Renal cortex interstitium (tissue), 11 donors: Measurements from ENCODE around the gene MAEL. TPM values are rescaled to one million over a fixed set of nuclear protein-coding genes. Genes with fewer than 3 reads are reported as not detected.

Experiments
- DNase-seq, 11 donors: peaks; one replicate each; pipeline ENCODE4 v3.0.0-alpha.2; 2013; ENCODE audit warnings: low read depth in 9 of 11, low spot score in 4 of 11; ENCODE audit errors: extremely low read depth in 1 of 11
- polyA plus RNA-seq, 3 donors: library from polyadenylated mRNA; unstranded; fragments of 120-200 nt; gene quantifications; one replicate each; pipeline ENCODE4 v1.2.1, GENCODE V29; 2013; ENCODE audit not compliant: insufficient read length in 3 of 3

Gene MAEL
- polyA plus RNA-seq, 3 donors, result 1.4 to 3.3 (median 2.2) TPM

DNA sequence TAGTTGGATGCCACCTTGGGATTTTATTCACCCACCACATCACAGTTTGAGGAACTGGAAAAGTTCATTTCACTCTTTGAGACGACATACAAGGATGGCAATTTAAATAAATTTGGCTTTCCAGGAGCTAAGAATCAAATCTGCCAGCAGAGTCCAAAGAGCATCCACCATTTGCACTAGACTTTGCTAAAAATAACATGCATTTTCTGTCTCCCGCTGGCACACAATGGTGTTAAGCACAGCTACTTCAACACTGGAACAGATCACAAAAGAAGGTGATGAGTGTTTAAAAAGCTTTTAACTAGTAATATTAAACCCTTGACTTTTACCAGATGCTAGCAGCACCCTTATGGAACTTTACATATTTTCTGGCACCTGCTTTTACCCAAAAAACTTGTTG lies 44.6 kb downstream of the MAEL start:
- DNase-seq, result no peak

DNA sequence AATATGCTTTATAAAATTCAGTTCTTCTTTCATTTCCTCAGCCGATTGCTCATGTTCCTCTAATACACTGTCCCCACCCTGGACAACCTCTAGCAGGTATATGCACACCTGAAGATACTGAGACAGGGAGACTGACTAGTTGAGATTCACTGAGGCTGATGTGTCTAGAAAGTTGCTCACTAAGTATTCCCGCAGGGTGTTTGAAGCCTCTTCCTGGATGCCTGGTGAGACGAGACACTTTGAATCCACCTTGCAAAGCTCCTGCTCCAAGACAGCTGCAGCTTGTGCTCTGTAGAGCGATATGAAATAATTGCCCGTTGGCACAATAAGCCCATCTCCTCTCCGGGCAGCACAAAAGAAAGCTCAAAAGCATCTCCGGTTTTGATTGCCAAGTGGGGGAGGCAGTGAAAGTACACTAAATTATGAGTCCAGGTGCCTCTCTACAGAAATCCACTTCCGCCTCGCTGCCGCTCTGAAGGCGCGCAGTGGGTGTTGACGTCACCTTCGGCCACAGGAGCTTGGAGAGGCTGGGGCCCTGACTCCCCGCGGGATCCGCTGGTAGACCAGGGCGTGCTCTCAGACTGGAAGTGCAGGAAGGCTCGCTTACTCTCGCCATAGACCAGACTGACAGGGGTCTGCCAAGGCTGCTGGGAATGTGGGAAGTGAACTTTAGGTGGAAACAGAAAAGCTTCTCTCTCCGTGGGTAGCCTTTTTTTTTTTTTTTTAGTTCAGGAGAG lies 54.8 kb downstream of the MAEL start:
- peak in 8 of 11 donors; percentile 50 to 70 (median 66) for DNase-seq

DNA sequence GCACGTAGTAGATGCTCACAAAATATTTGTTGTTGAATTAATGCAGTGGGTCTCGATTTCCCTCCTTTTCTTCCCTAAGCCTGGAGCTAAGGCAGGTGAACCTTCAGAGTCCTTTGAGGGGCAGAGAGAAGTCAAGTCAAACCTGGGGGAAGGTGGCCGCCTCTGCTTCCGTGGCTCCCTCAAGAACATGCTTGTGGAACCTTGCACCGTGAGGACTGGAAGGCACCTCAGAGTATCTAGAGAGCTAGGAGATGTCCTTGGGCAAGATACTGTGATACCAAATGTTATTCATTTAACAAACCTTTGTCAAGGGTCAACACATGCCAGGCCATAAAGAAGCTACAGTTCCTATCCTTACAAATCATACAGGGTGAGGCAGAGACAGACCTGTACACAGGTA lies 62.8 kb downstream of the MAEL start:
- no peak for DNase-seq

DNA sequence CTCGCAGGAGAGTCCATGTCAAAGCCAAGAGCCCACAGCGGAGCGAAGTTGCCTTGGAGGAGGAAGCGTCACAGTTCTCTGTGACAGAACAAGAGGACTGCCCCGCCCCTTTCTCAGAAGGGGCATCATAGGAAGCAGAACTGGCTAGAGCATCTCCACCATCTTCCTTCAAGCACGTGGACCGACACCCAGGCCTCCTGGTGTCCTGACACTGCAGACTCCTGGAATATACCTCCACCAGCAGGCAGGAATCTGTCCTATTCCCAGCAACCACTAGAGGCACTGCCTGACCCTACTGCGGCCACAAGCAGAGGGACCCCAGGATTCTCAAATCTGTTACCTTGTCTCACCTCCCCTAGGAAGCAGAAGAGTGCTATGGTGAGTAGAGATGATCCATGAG lies 63.3 kb downstream of the MAEL start:
- DNase-seq, result no peak

DNA sequence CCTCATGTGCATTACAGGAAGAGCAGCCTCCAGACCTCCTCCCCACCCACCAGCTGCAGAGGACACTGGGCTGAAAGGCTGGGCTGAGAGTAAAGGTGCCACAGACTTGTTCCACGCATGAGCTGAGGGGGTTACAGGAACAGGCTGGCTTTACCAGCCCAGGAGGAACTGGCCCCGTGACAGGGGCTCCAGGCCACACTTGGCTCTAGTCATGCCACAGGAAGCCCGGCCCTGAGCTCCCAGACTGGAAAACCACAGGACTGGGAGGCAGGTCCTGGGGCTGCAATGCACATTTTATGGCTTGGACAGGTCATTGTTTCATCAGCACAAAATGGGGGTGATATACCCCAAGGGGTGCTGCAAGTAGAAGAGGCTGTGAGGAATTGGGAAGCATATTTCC lies 65.5 kb downstream of the MAEL start:
- DNase-seq, result no peak

DNA sequence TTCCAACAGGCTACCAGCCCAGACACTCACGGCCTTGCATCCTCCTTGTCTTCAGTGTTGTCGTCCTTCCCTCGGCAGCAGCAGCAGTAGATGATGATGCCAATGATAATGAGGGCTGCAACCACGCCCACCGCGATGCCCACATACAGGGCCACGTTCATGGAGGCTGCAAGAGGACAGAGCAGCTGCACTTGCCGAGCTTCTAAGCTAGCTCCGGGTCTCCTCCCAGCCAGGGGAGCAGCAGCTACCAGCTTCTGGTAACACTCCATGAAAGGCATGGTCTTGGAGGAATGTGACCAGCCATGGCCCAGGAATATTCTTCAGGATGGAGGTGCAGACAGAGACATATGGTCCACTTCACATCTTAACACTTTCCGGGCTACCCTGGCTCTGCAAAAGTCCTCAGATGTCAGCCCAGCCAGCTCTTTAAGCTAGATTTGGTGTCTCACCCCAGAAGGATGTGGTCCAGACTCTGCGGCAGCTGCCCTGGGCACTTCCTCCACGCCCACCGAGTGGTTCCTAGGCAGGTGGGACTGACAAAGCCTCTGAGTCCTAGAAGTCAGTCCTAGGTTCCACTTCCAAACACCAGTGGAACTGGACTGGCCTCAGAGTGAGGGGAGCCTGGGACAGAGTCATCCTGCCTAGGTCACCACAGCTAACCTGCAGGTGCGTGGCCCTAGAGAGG lies 66.0 kb downstream of the MAEL start:
- no peak for DNase-seq

DNA sequence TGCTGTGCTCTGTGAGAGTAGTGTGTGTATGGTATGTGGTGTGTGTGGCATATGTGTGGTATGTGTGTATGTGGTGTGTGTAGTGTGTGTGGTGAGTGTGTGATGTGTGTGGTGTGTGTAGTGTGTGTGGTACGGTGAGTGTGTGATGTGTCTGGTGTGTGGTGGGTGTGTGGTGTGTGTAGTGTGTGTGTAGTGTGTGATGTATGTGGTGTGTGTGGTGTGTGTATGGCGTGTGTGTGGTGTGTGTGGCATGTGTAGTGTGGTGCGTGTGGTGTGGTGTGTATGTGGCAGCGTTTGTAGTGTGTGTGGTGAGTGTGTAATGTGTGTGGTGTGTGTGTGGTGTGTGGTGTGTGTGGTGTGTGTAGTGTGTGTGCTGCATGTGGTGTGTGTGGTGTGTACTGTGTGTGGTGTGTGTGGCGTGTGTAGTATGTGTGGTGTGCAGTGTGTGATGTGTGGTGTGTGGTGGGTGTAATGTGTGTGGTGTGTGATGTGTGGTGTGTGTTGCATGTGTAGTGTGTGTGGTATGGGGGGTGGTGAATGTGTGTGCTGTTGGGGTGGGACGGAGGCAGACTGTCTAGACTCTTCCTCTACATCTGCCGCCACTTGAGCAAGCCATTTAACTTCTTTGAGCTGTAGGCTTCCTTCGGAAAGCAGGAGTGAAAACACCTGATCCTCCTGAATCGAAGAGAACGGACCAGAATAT lies 67.6 kb downstream of the MAEL start:
- no peak for DNase-seq

DNA sequence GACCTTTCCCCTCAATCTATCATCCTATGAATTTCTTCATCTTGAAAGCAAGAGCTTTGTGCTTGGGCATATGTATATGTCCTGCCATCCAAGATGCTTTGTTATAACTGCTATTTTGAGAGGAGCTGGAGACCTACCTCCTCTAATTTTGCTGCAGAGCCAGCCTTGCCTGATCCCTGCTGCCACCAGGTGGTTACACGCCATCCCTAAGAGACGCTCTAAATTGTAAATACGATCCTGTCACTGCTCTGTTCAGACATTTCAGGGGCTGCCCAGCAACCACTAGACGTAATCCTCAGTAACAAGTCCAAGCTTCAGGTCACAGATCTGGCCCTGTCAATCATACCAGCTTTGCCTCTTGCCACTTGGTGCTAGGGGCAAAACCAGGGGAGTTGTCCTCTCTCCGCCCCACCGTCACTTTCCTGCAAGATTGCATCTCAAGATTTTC lies 68.2 kb downstream of the MAEL start:
- peak in 6 of 11 donors; percentile 28 to 52 (median 42) for DNase-seq

DNA sequence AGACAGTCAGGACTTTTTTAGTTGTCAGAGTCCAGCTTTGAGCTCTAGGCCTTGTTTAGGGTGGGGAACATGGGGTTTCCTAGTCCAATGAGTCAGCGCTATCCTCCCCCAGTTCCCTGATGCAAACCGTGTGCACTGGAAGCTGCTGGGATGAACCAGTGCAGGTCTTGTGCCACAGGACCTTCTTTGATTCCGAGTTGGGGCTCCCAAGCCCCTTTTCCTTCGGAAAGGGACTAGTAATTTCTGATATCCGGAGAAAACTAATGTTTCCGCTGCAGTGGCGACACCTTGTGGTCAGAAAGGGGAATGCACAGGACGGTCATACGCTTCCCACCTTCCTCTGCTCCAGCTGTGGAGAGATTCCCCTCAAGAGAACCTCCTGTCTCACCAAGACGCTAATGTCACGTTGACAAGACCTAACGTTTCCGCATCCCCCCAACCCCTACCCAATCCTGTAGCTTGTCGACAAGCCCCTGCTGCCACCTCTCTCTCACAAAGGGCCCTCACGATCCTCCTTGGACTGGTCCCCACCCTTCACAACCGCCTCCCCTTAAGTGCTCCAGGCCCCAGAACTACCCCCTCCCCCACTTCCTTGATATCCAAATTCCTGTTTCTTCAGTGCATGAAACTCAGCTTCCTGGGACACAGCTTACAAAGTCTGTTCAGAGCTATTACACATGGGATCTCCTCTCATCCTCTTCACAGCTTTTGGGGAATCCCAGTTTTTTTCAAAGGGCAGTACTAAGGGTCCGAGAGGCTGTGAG lies 70.1 kb downstream of the MAEL start:
- DNase-seq, result peak in 8 of 11 donors; percentile 44 to 78 (median 61)

DNA sequence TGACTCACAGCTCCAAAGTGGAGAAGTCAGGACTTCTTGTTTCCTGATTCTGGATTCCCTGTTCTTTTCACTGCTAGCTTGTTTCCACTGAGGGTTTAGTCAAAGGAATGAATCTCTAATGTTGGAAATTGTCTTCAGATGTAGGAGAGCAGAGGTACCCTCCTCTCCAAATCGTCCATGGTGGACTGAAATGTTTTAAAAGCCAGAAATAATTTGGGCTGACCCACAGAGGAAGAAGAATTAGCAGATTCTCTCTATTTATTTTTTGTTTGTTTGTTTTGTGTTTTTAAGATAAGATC lies 70.7 kb downstream of the MAEL start:
- no peak for DNase-seq

DNA sequence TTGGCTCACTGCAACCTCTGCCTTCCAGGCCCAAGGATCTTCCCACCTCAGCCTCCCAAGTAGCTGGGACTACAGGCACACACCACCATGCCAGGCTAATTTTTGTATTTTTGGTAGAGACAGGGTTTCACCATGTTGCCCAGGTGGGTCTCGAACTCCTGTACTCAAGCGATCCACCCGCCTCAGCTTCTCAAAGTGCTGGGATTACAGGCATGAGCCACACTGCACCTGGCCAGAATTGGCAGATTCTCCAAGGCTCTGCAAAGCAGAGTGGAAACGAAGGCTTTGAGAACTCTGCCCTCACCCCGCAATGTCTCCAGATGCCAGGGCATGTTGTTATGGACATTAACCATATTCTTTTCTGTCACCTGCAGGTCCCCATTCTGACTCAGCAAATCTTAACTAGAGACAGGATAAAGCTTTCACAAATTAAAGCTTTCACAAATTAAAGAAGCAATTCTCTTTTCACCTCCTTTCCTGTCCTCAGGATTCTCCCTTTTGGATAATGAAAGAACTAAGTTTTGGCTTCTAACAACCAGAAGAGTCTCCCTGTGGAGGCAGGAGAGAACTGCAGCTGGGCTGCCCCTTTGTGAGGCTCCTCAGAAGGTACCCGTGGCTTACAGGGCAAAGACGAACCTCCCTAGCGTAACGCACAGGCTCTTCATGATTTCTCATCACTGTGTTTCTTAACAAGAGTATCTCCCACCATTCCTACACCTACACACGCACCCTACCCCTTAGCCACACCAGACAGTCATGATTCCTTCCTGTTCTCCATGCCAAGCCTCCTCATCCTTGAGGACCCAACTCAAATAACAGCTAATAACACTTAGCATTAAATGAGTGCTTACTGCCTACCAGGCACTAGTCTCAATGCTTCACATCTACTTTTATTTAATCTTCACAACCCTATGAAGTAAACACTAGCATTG lies 71.3 kb downstream of the MAEL start:
- DNase-seq, result no peak

DNA sequence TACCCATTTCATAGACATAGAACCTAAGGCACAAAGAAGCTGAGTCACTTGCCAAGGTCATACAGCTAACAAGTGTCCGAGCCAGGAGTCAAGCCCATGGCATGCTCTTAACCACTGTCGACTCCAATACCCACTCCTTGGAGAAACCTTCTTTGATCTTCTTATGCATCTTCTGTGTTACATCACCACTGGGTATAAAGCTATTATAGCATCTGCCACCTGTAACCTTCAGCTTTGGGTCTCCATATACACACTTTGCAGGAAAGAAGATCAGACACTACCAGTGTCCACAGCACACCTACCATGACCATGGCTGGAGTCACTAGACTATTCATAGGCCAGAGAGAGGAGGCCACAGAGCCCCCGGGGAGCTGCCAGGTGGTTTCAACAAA lies 72.0 kb downstream of the MAEL start:
- DNase-seq, result no peak

DNA sequence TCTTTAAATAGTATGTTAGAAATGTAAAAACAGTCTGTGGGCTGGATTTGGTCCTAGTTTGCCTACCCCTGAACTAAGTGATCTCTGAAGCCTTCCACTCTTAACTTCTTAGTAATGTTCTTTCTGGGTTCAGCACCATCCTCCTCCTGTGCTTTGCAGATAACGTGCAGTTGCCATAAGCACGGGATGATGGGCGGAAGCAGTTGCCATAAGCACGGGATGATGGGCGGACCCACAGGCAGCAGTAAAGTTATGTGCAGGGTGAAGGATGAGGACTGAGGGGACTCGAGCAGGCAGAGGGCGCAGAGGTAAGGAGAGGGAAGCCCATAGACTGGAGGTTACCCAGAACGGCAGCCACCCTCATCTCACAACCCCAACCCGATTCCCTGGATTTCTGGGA lies 75.5 kb downstream of the MAEL start:
- no peak for DNase-seq

DNA sequence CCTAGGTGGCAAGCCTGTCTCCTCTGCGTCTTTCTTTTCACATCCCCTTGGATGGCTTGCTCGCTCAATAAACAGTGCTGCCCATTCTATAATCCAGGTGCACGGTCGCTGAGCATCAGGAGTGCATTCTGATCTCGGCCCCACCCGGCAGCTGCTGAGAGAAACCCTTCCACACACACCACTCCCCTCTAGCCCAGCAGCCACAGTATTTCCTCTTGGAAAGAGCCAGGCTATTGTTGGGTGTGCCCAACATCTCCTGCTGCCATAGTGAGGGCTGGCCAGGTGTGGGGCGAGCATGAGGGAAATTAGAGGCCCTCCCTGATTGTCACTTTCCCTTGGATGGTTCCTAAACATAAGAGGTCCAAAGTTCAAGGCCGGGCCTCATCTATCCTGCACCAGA lies 76.4 kb downstream of the MAEL start:
- DNase-seq, result no peak

DNA sequence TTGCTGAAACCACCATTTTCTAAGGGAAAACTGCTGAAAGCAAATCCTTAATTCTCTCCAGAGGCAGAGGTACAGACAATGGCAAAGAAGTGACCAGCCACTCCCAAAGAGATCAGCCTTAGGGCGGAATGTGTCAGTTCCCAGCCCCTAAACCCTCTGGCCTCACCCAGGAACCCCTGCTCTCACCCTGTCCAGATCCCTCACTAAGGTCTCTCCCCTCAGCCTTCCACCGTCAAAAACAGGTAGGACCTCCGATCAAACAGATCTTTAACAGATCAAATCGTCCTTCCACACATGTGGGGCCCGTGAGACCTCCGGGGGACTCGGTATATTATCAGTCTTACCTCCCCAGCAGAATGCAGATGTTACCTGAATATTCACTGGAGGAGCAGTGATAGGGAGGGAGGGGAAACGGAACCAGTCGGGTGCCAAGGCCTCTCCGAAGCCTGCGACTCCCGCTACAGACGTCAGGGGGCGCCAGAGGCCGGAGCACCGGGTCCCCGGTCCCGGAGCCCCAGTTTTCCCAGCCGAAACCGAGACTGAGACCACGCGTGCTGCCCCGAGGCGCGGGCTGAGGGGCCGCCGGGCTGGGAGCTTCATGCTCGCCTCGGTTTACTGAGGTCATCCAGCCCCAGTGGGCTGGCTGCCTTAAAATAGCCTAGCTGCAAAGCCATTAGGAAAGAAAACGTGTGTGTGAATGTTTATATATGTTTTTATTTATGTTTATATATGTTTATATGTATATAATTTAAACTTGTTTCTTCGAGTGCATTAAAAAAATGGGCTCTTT lies 77.4 kb downstream of the MAEL start:
- DNase-seq, result peak in 9 of 11 donors; percentile 39 to 65 (median 56)

DNA sequence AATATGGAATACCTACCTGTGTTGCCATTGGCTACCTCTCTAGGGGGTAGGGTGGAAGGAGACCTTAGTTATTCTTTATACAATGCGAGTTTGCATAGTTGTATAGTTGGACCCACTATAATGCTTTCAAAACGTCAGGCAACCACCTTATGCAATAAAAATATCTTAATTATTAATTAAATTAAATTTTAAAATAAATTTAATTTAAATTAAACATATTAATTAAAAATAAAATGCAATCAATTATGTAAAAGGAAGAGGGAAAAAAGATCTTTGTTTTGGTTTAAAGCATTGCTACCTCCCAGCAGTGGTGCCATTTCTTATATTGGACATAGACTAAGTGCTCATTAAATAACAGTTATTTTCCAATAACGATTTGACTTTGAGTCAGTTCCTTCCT lies 78.8 kb downstream of the MAEL start:
- no peak for DNase-seq

DNA sequence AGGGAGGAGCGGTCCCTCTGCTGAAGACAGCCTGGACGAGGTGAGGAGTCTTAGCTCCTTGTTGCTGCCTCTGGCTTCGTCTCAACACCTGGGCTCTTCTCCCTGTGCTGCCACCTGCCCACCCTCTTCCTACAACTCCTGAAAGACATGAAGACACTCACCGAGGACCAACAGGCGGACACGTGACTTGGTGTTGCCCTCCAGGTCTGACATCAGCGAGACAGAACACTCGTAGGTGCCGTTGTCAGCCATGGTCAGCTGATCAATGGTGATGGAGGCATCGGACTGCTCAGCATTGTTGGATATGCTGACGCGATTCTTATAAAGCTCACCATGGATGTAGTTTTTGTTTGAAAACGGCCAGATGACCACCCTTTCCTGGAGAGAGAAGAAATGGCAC lies 79.7 kb downstream of the MAEL start:
- DNase-seq, result no peak

DNA sequence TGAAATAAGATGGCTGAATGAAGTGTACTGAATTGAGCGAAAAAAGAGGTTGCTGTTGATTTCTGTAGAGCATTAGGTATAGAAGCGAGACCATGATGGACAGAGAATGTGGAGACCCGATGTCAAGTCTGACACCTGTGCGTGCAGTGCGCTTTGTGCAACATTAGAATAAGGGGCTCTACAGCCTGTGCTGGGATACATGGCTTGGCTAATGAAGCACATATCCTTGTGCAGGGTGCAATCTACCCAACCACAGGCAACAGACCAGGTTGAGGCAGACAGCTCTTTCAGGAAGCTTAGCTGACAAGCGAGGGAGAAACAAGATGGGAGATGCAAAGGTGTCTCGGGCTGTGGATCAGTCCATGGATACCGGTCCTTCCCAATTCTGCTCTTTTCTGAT lies 82.2 kb downstream of the MAEL start:
- no peak for DNase-seq
